ENCODE results near the gene RAPH1. TPM values are rescaled to one million over a fixed set of nuclear protein-coding genes. Genes with fewer than 3 reads are reported as not detected.

RAPH1 gene
- 10 to 100 TPM; 18.4 to 32.2 (median 22.3) TPM for total RNA-seq
- polyA plus RNA-seq = 4.2 TPM
- long read RNA-seq, donor 1, partial matches to known transcripts = 0 of 8 reads
- long read RNA-seq, donor 1, other reads (novel, unspliced or antisense) = 8 of 8 reads
- long read RNA-seq, donor 2, partial matches to known transcripts = 1 of 2 reads
- long read RNA-seq, donor 2, other reads (novel, unspliced or antisense) = 1 of 2 reads
- long read RNA-seq, donor 3, partial matches to known transcripts = 0 of 10 reads
- long read RNA-seq, donor 3, other reads (novel, unspliced or antisense) = 10 of 10 reads
- long read RNA-seq, donor 4 = 0 reads

- H3K27ac ChIP-seq (ENCODE audit: low read length) = peak within 1 kb of the TSS; percentile 83
- H3K4me1 ChIP-seq (ENCODE audit: control insufficient read depth, insufficient read depth, low read length) = peaks cover 2% of the 10 kb centered on the region
- under 1% methylated on average over 92 of the region's 92 CpGs for WGBS
- no peaks in the 10 kb centered on the region for H3K9me3 ChIP-seq (ENCODE audit: control insufficient read depth, low read length)
- intact Hi-C loops (cut with DNase I) = loop anchor here in 1 of 4 donors (10.0 kb wide), 1 partner anchor 120 kb away; no protein-coding TSS in a partner anchor
- H3K27me3 ChIP-seq (ENCODE audit: control insufficient read depth, insufficient read depth) = no peaks in the 10 kb centered on the region
- peak within 1 kb of the TSS; percentile 84 for H3K4me3 ChIP-seq (ENCODE audit: low read length)
- peak; percentile 93 to 97 (median 95) for DNase-seq
- peak; percentile 96 to 97 for ATAC-seq
Observed at GRCh38 chr2:203535078-203535783, at the start of gene RAPH1. Gene RAPH1, minus strand, starts transcription at chr2:203535301. Its CDS starts 39,948 bp downstream, at chr2:203495353.

GRCh38 chr2:203584784-203585183 is 49.7 kb upstream of the RAPH1 start:
- Histone ChIP-seq H3K9me3 (ENCODE audit: control insufficient read depth, low read length) (no peaks in the 10 kb centered on the region), H3K27me3 (ENCODE audit: control insufficient read depth, insufficient read depth) (no peaks in the 10 kb centered on the region), H3K4me3 (ENCODE audit: low read length) (no peak overlapping the region), H3K4me1 (ENCODE audit: control insufficient read depth, insufficient read depth, low read length) (no peaks in the 10 kb centered on the region), H3K27ac (ENCODE audit: low read length) (no peak overlapping the region)
- no peak for ATAC-seq
- intact Hi-C loops (cut with DNase I) = no loop called here
- no peak for DNase-seq
- WGBS = 91% methylated on average over 1 of the region's 1 CpG

- 79% methylated on average over 2 of the region's 2 CpGs for WGBS
- Histone ChIP-seq H3K9me3 (ENCODE audit: control insufficient read depth, low read length) (no peaks in the 10 kb centered on the region), H3K27me3 (ENCODE audit: control insufficient read depth, insufficient read depth) (no peaks in the 10 kb centered on the region), H3K4me1 (ENCODE audit: control insufficient read depth, insufficient read depth, low read length) (peaks cover 4% of the 10 kb centered on the region), H3K4me3 (ENCODE audit: low read length) (no peak overlapping the region), H3K27ac (ENCODE audit: low read length) (no peak overlapping the region)
- intact Hi-C loops (cut with DNase I) = no loop called here
- ATAC-seq (peak; percentile 23 to 78), DNase-seq (no peak)
Observed at GRCh38 chr2:203583701-203584100, 48.6 kb upstream of the RAPH1 start.

GRCh38 chr2:203583084-203583695 is 48.1 kb upstream of the RAPH1 start:
- Histone ChIP-seq H3K27me3 (ENCODE audit: control insufficient read depth, insufficient read depth) (no peaks in the 10 kb centered on the region), H3K9me3 (ENCODE audit: control insufficient read depth, low read length) (no peaks in the 10 kb centered on the region), H3K4me3 (ENCODE audit: low read length) (no peak overlapping the region), H3K4me1 (ENCODE audit: control insufficient read depth, insufficient read depth, low read length) (peaks cover 4% of the 10 kb centered on the region), H3K27ac (ENCODE audit: low read length) (no peak overlapping the region)
- DNase-seq (no peak), ATAC-seq (no peak)
- 95% methylated on average over 3 of the region's 3 CpGs for WGBS
- intact Hi-C loops (cut with DNase I) = no loop called here

GRCh38 chr2:203582468-203582867 is 47.4 kb upstream of the RAPH1 start:
- peaks cover 4% of the 10 kb centered on the region for H3K4me1 ChIP-seq (ENCODE audit: control insufficient read depth, insufficient read depth, low read length)
- H3K27ac ChIP-seq (ENCODE audit: low read length) = no peak overlapping the region
- ATAC-seq (peak; percentile 77 to 78), DNase-seq (no peak)
- H3K27me3 ChIP-seq (ENCODE audit: control insufficient read depth, insufficient read depth) = no peaks in the 10 kb centered on the region
- H3K4me3 ChIP-seq (ENCODE audit: low read length) = no peak overlapping the region
- no peaks in the 10 kb centered on the region for H3K9me3 ChIP-seq (ENCODE audit: control insufficient read depth, low read length)
- intact Hi-C loops (cut with DNase I) = no loop called here
- WGBS = 50% methylated on average over 3 of the region's 3 CpGs

GRCh38 chr2:203580844-203581243 is 45.7 kb upstream of the RAPH1 start:
- Histone ChIP-seq H3K27me3 (ENCODE audit: control insufficient read depth, insufficient read depth) (no peaks in the 10 kb centered on the region), H3K9me3 (ENCODE audit: control insufficient read depth, low read length) (no peaks in the 10 kb centered on the region), H3K4me3 (ENCODE audit: low read length) (no peak overlapping the region), H3K4me1 (ENCODE audit: control insufficient read depth, insufficient read depth, low read length) (peaks cover 4% of the 10 kb centered on the region), H3K27ac (ENCODE audit: low read length) (no peak overlapping the region)
- ATAC-seq (no peak), DNase-seq (no peak)
- intact Hi-C loops (cut with DNase I) = no loop called here
- WGBS = 53% methylated on average over 5 of the region's 5 CpGs

GRCh38 chr2:203579730-203580129 is 44.6 kb upstream of the RAPH1 start:
- H3K4me3 ChIP-seq (ENCODE audit: low read length) = no peak overlapping the region
- H3K4me1 ChIP-seq (ENCODE audit: control insufficient read depth, insufficient read depth, low read length) = peaks cover 4% of the 10 kb centered on the region
- ATAC-seq (no peak), DNase-seq (no peak)
- 95% methylated on average over 2 of the region's 2 CpGs for WGBS
- H3K9me3 ChIP-seq (ENCODE audit: control insufficient read depth, low read length) = no peaks in the 10 kb centered on the region
- intact Hi-C loops (cut with DNase I) = no loop called here
- no peak overlapping the region for H3K27ac ChIP-seq (ENCODE audit: low read length)
- no peaks in the 10 kb centered on the region for H3K27me3 ChIP-seq (ENCODE audit: control insufficient read depth, insufficient read depth)

- DNase-seq = peak in 1 of 3 donors; percentile 59
- no peak overlapping the region for H3K27ac ChIP-seq (ENCODE audit: low read length)
- intact Hi-C loops (cut with DNase I) = no loop called here
- WGBS = 52% methylated on average over 4 of the region's 4 CpGs
- H3K9me3 ChIP-seq (ENCODE audit: control insufficient read depth, low read length) = no peaks in the 10 kb centered on the region
- no peaks in the 10 kb centered on the region for H3K27me3 ChIP-seq (ENCODE audit: control insufficient read depth, insufficient read depth)
- peaks cover 4% of the 10 kb centered on the region for H3K4me1 ChIP-seq (ENCODE audit: control insufficient read depth, insufficient read depth, low read length)
- peak; percentile 60 to 75 for ATAC-seq
- no peak overlapping the region for H3K4me3 ChIP-seq (ENCODE audit: low read length)
Observed at GRCh38 chr2:203578759-203579643, 43.9 kb upstream of the RAPH1 start.

- H3K27ac ChIP-seq (ENCODE audit: low read length) = no peak overlapping the region
- WGBS = 81% methylated on average over 6 of the region's 6 CpGs
- H3K27me3 ChIP-seq (ENCODE audit: control insufficient read depth, insufficient read depth) = no peaks in the 10 kb centered on the region
- no peak overlapping the region for H3K4me3 ChIP-seq (ENCODE audit: low read length)
- peaks cover 4% of the 10 kb centered on the region for H3K4me1 ChIP-seq (ENCODE audit: control insufficient read depth, insufficient read depth, low read length)
- intact Hi-C loops (cut with DNase I) = no loop called here
- H3K9me3 ChIP-seq (ENCODE audit: control insufficient read depth, low read length) = no peaks in the 10 kb centered on the region
- no peak for ATAC-seq
- no peak for DNase-seq
Observed at GRCh38 chr2:203574824-203575223, 39.7 kb upstream of the RAPH1 start.

GRCh38 chr2:203572316-203572715 is 37.2 kb upstream of the RAPH1 start:
- Histone ChIP-seq H3K4me3 (ENCODE audit: low read length) (no peak overlapping the region), H3K4me1 (ENCODE audit: control insufficient read depth, insufficient read depth, low read length) (no peaks in the 10 kb centered on the region), H3K9me3 (ENCODE audit: control insufficient read depth, low read length) (no peaks in the 10 kb centered on the region), H3K27ac (ENCODE audit: low read length) (no peak overlapping the region), H3K27me3 (ENCODE audit: control insufficient read depth, insufficient read depth) (no peaks in the 10 kb centered on the region)
- ATAC-seq = no peak
- DNase-seq = no peak
- WGBS = 95% methylated on average over 7 of the region's 7 CpGs
- intact Hi-C loops (cut with DNase I) = no loop called here
